Measurements from ENCODE around the gene NCAM1. TPM values are rescaled to one million over a fixed set of nuclear protein-coding genes. Genes with fewer than 3 reads are reported as not detected.
A peak's percentile ranks its signal among the peaks of the same experiment; 100 is the strongest.

The NCAM1 gene
- total RNA-seq, 6 experiments from 2014 or later: 1.2 to 2.4 (median 1.8) TPM

DNA sequence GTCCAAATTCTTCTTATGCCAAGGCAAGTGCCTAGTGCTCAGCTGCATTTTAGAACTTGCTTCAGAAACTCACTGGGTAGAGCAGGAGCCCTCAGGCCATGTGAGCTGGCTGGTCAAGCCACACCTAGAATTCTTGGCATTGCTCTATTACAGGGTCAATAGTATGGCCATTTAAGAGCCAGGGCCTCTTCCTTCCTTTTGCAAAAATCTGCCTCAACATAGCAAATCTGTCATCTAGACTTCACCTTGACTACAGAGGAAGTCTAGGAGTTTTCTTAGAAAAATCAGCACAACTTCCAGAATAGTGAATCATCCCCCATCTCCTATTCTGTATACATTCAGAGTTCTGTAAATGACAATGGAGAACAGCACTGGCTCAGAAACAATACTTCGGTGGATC, 241.2 kb downstream of the NCAM1 start:
- H3K4me1 ChIP-seq: no peaks in the 10 kb centered on the region
- 25% methylated on average over 1 of the region's 1 CpG for whole genome bisulfite sequencing (ENCODE audit: insufficient coverage, low coverage, low lambda C conversion rate, missing lambda C conversion rate)
- TF ChIP-seq CTCF (IDR thresholded peaks at IDR 0.05) (no peak), POLR2A (IDR thresholded peaks at IDR 0.05) (no peak)
- H3K27me3 ChIP-seq: no peaks in the 10 kb centered on the region
- DNase-seq: no peak
- intact Hi-C loops (cut with DNase I): no loop called here
- H3K4me3 ChIP-seq: no peak overlapping the region
- no peak for ATAC-seq
- no peaks in the 10 kb centered on the region for H3K36me3 ChIP-seq
- H3K9me3 ChIP-seq: no peaks in the 10 kb centered on the region
- H3K27ac ChIP-seq: no peak overlapping the region

GRCh38 chr11:113203141-113203753, 242.0 kb downstream of the NCAM1 start:
- H3K4me1 ChIP-seq: no peaks in the 10 kb centered on the region
- intact Hi-C loops (cut with DNase I): no loop called here
- no peaks in the 10 kb centered on the region for H3K27me3 ChIP-seq
- WGBS (ENCODE audit: insufficient coverage, low coverage, low lambda C conversion rate, missing lambda C conversion rate): 63% methylated on average over 13 of the region's 17 CpGs
- H3K9me3 ChIP-seq: no peaks in the 10 kb centered on the region
- H3K36me3 ChIP-seq: no peaks in the 10 kb centered on the region
- DNase-seq (no peak), ATAC-seq (no peak)
- no peak overlapping the region for H3K27ac ChIP-seq
- TF ChIP-seq POLR2A (IDR thresholded peaks at IDR 0.05) (no peak), CTCF (IDR thresholded peaks at IDR 0.05) (no peak)
- H3K4me3 ChIP-seq: no peak overlapping the region

- no peaks in the 10 kb centered on the region for H3K36me3 ChIP-seq
- H3K9me3 ChIP-seq: no peaks in the 10 kb centered on the region
- TF ChIP-seq CTCF (IDR thresholded peaks at IDR 0.05): no peak
- no peaks in the 10 kb centered on the region for H3K27me3 ChIP-seq
- no peak overlapping the region for H3K27ac ChIP-seq
- DNase-seq (peak in 1 of 3 donors; percentile 23), ATAC-seq (peak in 1 of 4 donors; percentile 40)
- H3K4me1 ChIP-seq: no peaks in the 10 kb centered on the region
- no peak overlapping the region for H3K4me3 ChIP-seq
- WGBS (ENCODE audit: insufficient coverage, low coverage, low lambda C conversion rate, missing lambda C conversion rate): 60% methylated on average over 10 of the region's 10 CpGs
- intact Hi-C loops (cut with DNase I): no loop called here
These were observed 243.1 kb downstream of the NCAM1 start for GRCh38 chr11:113204280-113204679.

- TF ChIP-seq CTCF (IDR thresholded peaks at IDR 0.05) (no peak), POLR2A (IDR thresholded peaks at IDR 0.05) (no peak)
- no peak overlapping the region for H3K4me3 ChIP-seq
- no peak overlapping the region for H3K27ac ChIP-seq
- no peak for ATAC-seq
- H3K9me3 ChIP-seq: no peaks in the 10 kb centered on the region
- intact Hi-C loops (cut with DNase I): no loop called here
- 52% methylated on average over 2 of the region's 2 CpGs for WGBS (ENCODE audit: insufficient coverage, low coverage, low lambda C conversion rate, missing lambda C conversion rate)
- DNase-seq: no peak
- H3K27me3 ChIP-seq: no peaks in the 10 kb centered on the region
- no peaks in the 10 kb centered on the region for H3K36me3 ChIP-seq
- H3K4me1 ChIP-seq: no peaks in the 10 kb centered on the region
These were observed 252.3 kb downstream of the NCAM1 start for GRCh38 chr11:113213549-113213948.

DNA sequence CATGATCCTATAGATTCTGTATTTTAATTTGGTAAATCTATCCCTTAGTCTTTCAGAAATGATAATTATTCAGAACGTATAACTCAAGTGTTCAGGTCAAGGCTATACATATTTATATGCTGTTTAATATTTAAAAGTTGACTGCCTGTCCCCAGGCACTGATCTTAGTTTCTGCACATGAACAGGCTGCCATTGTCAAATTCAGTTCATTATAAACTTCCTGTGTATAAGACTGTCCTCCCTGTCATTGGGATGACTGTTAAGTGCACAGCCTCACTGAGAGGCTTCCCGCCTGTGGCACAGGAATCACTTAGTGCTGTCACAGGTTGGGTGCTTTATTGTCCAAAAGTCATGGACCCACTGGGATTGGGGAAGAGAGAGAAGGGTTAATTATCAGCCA, 261.0 kb downstream of the NCAM1 start:
- ATAC-seq (no peak), DNase-seq (no peak)
- H3K9me3 ChIP-seq: no peaks in the 10 kb centered on the region
- no peaks in the 10 kb centered on the region for H3K4me1 ChIP-seq
- H3K27me3 ChIP-seq: no peaks in the 10 kb centered on the region
- intact Hi-C loops (cut with DNase I): no loop called here
- H3K36me3 ChIP-seq: no peaks in the 10 kb centered on the region
- no peak overlapping the region for H3K4me3 ChIP-seq
- TF ChIP-seq CTCF (IDR thresholded peaks at IDR 0.05) (no peak), POLR2A (IDR thresholded peaks at IDR 0.05) (no peak)
- WGBS (ENCODE audit: insufficient coverage, low coverage, low lambda C conversion rate, missing lambda C conversion rate): 68% methylated on average over 2 of the region's 2 CpGs
- H3K27ac ChIP-seq: no peak overlapping the region

All from right lobe of liver (tissue), 6 donors.